ENCODE results near the gene NARS2. TPM values are rescaled to one million over a fixed set of nuclear protein-coding genes. Genes with fewer than 3 reads are reported as not detected.

Gene NARS2
- total and polyA plus RNA-seq, 10 of the 15 experiments (the other 5 are each of a cell fraction or from before 2014, with no cell fraction given) = 22.2 to 45.3 (median 36.3) TPM

DNA sequence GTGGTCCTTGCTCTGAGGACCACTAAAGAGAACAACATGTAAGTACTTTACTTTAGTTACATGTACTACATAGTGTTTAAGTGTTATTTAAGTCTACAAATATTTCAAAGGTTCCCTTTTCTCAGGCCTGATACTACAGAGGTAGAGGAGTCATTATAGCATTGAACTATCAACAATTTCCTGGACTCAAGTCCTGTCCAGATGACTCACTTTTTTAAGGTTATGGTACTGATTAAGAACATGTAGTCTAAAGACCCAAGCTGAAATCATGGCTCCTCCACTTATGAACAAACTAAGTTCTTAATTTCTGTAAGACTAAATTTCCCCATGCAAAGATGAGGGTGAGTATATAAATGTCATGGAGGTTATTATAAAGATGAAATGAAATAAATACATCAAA lies 74.7 kb downstream of the NARS2 start:
- FAIRE-seq (no peak), ATAC-seq (no peak), DNase-seq (ENCODE audit: low read depth, low spot score) (no peak)
- in situ Hi-C loops (cut with MboI) = no loop called here
- no peak overlapping the region for H3K4me3 ChIP-seq
- H3K9ac ChIP-seq (ENCODE audit: control insufficient read depth, insufficient read depth, low read length) = no peak overlapping the region
- H3K27me3 ChIP-seq (replicated peaks in 1 of 2; ENCODE audit: control insufficient read depth in 2 of 2, insufficient read depth in 2 of 2, low read length in 1 of 2) = no peaks in the 10 kb centered on the region
- SMC1A ChIA-PET (ENCODE audit: uncharacterized antibody, unreplicated experiment) = no interaction called here
- H3K4me1 ChIP-seq (ENCODE audit: control insufficient read depth, insufficient read depth, low read length) = no peaks in the 10 kb centered on the region
- POLR2A ChIA-PET = no interaction called here
- H4K20me1 ChIP-seq (ENCODE audit: control insufficient read depth, insufficient read depth) = no peaks in the 10 kb centered on the region
- no TSS peak for BruUV-seq (replicated peaks)
- intact Hi-C loops (cut with micrococcal nuclease; ENCODE audit: unreplicated experiment) = no loop called here
- RAD21 ChIA-PET (ENCODE audit: unreplicated experiment) = no interaction called here
- H3K36me3 ChIP-seq (ENCODE audit: control insufficient read depth in 2 of 2, insufficient read depth in 2 of 2, low read length in 1 of 2) = no peaks in the 10 kb centered on the region
- CTCF ChIA-PET = no interaction called here
- no peak overlapping the region for H3K27ac ChIP-seq (ENCODE audit: control insufficient read depth, insufficient read depth)
- H3K9me3 ChIP-seq (replicated peaks; ENCODE audit: control insufficient read depth, insufficient read depth, low read length) = no peaks in the 10 kb centered on the region
- H3K4me2 ChIP-seq (ENCODE audit: control insufficient read depth, insufficient read depth) = no peak overlapping the region
- no peak overlapping the region for H2AFZ ChIP-seq (ENCODE audit: control insufficient read depth, low read depth, low read length)
- no peaks in the 10 kb centered on the region for H3K79me2 ChIP-seq (ENCODE audit: control insufficient read depth, insufficient read depth, low read length)
- TF ChIP-seq, protein P1, sequence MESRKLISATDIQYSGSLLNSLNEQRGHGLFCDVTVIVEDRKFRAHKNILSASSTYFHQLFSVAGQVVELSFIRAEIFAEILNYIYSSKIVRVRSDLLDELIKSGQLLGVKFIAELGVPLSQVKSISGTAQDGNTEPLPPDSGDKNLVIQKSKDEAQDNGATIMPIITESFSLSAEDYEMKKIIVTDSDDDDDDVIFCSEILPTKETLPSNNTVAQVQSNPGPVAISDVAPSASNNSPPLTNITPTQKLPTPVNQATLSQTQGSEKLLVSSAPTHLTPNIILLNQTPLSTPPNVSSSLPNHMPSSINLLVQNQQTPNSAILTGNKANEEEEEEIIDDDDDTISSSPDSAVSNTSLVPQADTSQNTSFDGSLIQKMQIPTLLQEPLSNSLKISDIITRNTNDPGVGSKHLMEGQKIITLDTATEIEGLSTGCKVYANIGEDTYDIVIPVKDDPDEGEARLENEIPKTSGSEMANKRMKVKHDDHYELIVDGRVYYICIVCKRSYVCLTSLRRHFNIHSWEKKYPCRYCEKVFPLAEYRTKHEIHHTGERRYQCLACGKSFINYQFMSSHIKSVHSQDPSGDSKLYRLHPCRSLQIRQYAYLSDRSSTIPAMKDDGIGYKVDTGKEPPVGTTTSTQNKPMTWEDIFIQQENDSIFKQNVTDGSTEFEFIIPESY (IDR thresholded peaks at IDR 0.05) = no peak
- no peak for TF ChIP-seq ESRRA (IDR thresholded peaks at IDR 0.05; ENCODE audit: low read length)
- TF ChIP-seq POLR2AphosphoS2 (IDR thresholded peaks at IDR 0.05; ENCODE audit: low read depth, low read length) = no peak
- TF ChIP-seq RFX5 (IDR thresholded peaks at IDR 0.05; ENCODE audit: low read depth, low read length) = no peak
- TF ChIP-seq, protein P2, sequence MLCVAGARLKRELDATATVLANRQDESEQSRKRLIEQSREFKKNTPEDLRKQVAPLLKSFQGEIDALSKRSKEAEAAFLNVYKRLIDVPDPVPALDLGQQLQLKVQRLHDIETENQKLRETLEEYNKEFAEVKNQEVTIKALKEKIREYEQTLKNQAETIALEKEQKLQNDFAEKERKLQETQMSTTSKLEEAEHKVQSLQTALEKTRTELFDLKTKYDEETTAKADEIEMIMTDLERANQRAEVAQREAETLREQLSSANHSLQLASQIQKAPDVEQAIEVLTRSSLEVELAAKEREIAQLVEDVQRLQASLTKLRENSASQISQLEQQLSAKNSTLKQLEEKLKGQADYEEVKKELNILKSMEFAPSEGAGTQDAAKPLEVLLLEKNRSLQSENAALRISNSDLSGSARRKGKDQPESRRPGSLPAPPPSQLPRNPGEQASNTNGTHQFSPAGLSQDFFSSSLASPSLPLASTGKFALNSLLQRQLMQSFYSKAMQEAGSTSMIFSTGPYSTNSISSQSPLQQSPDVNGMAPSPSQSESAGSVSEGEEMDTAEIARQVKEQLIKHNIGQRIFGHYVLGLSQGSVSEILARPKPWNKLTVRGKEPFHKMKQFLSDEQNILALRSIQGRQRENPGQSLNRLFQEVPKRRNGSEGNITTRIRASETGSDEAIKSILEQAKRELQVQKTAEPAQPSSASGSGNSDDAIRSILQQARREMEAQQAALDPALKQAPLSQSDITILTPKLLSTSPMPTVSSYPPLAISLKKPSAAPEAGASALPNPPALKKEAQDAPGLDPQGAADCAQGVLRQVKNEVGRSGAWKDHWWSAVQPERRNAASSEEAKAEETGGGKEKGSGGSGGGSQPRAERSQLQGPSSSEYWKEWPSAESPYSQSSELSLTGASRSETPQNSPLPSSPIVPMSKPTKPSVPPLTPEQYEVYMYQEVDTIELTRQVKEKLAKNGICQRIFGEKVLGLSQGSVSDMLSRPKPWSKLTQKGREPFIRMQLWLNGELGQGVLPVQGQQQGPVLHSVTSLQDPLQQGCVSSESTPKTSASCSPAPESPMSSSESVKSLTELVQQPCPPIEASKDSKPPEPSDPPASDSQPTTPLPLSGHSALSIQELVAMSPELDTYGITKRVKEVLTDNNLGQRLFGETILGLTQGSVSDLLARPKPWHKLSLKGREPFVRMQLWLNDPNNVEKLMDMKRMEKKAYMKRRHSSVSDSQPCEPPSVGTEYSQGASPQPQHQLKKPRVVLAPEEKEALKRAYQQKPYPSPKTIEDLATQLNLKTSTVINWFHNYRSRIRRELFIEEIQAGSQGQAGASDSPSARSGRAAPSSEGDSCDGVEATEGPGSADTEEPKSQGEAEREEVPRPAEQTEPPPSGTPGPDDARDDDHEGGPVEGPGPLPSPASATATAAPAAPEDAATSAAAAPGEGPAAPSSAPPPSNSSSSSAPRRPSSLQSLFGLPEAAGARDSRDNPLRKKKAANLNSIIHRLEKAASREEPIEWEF (IDR thresholded peaks at IDR 0.05; ENCODE audit: insufficient replicate concordance, low read depth, low read length) = no peak
- TF ChIP-seq EZH2 (IDR thresholded peaks at IDR 0.05; ENCODE audit: borderline replicate concordance, control insufficient read depth, low read depth, low read length) = no peak
- TF ChIP-seq HDGF (IDR thresholded peaks at IDR 0.05) = no peak
- no peak for TF ChIP-seq CHD4 (IDR thresholded peaks at IDR 0.05)
